ENCODE data around the gene CYB5B.

DNA sequence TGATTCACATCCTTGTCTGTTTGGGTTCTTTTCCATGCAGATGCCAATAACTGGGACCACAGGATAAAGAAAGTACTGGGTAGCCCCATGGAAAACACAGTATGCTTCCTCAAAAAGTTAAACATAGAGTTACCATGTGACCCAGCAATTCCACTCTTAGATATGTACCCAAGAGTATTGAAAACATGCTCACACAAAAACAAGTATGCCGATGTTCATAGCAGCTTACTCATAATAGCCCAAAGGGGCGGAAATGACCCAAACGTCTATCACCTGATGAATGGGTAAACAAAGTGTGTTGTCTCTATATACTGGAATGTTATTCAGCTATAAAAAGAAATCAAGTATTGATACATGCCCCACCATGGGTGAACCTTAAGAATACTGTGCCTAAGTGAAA lies 55.4 kb downstream of the CYB5B start:
- TF ChIP-seq, protein P1, sequence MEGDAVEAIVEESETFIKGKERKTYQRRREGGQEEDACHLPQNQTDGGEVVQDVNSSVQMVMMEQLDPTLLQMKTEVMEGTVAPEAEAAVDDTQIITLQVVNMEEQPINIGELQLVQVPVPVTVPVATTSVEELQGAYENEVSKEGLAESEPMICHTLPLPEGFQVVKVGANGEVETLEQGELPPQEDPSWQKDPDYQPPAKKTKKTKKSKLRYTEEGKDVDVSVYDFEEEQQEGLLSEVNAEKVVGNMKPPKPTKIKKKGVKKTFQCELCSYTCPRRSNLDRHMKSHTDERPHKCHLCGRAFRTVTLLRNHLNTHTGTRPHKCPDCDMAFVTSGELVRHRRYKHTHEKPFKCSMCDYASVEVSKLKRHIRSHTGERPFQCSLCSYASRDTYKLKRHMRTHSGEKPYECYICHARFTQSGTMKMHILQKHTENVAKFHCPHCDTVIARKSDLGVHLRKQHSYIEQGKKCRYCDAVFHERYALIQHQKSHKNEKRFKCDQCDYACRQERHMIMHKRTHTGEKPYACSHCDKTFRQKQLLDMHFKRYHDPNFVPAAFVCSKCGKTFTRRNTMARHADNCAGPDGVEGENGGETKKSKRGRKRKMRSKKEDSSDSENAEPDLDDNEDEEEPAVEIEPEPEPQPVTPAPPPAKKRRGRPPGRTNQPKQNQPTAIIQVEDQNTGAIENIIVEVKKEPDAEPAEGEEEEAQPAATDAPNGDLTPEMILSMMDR (conservative IDR thresholded peaks at IDR 0.05; ENCODE audit: low read length), result no peak
- TF ChIP-seq EZH2phosphoT487 (IDR thresholded peaks at IDR 0.05; ENCODE audit: borderline replicate concordance, low read depth, low read length), result no peak

Data from OCI-LY7 (cell line).